Spleen (tissue), 7 donors: ENCODE results near the gene NOP10.

Experiments used
- CTCF ChIP-seq, 11 experiments: fragments of 200-600 bp in 7 of 11; fragments of 450-650 bp in 4 of 11; sonication (generic) in 4 of 11; IDR thresholded peaks in 8 of 11; conservative IDR thresholded peaks in 3 of 11; 1 replicate in 7 of 11; 2 replicates in 4 of 11; pipeline versions ENCODE4 v1.4.0 to v1.8.0; 2016 to 2021; ENCODE audit warnings: antibody characterized with exemption in 11 of 11, inconsistent platforms in 4 of 11, mild to moderate bottlenecking in 1 of 11
- POLR2AphosphoS5 ChIP-seq, 3 donors: sonication (generic); formaldehyde crosslinking; IDR thresholded peaks; one replicate each; pipeline ENCODE4 v1.5.1; 2017; ENCODE audit warnings: antibody characterized with exemption in 3 of 3
- donor health status: DM: no; HTN: no; CAD: no; lungs with moderate emphysema.
- donor health status: DM: no; HTN: no; CAD: no.
- donor health status: DM: no; HTN: no; CAD: no.

GRCh38 chr15:34292621-34293020 lies 50.3 kb downstream of the NOP10 start:
- TF ChIP-seq CTCF (IDR thresholded peaks at IDR 0.05 in 8 of 11, conservative IDR thresholded peaks at IDR 0.05 in 3 of 11) (no peak), POLR2AphosphoS5 (IDR thresholded peaks at IDR 0.05) (no peak)
